ENCODE measurements around the gene ITSN1.

GRCh38 chr21:33657124-33657820 is 15.0 kb downstream of the ITSN1 start:
- TF ChIP-seq ZFX (IDR thresholded peaks at IDR 0.05; ENCODE audit: borderline replicate concordance) (no peak), CTCF (IDR thresholded peaks at IDR 0.05) (no peak)
